Effector CD4-positive, alpha-beta T cell (primary cell): ENCODE measurements around the gene MERTK. TPM values are rescaled to one million over a fixed set of nuclear protein-coding genes. Genes with fewer than 3 reads are reported as not detected.
"Not testable (repeated sequence)": the region's sequence is repeated elsewhere in the genome, so short reads cannot be mapped to it uniquely, and the experiment has no call there.

ENCODE experiments used
- DNase-seq: peaks from one replicate; pipeline ENCODE4 v3.0.0-alpha.2; 2020
- total RNA-seq: gene quantifications from one replicate; lab custom pipeline; 2026; lab: John Stamatoyannopoulos, UW

The MERTK gene
- not detected for total RNA-seq

- peak; percentile 19 for DNase-seq
Observed at GRCh38 chr2:111897924-111898702, at the start of gene MERTK. MERTK (plus strand) TSS chr2:111898607; CDS start chr2:111898736, 129 bp downstream.

GRCh38 chr2:111850646-111851045 lies 47.8 kb upstream of the MERTK start:
- DNase-seq, result peak; percentile 1

DNA sequence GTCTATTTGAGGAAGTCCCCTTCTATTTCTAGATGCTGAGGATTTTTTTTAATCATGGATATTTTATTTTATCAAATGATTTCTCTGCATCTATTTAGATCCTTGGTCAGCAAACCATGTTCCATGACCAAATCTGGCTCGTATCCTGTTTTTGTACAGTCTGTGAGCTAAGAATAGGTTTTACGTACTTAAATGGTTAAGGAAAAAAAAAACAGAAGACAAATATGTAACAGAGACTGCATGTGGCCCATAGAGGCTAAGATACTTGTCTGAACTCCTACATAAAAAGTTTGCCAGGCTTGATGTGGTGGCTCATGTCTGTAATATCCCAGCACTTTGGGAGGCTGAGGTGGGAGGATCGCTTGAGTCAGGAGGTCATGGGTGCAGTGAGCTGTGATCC lies 45.9 kb upstream of the MERTK start:
- not testable (repeated sequence) for DNase-seq

- not testable (repeated sequence) for DNase-seq
Observed at GRCh38 chr2:111860005-111860404, 38.4 kb upstream of the MERTK start.

DNA sequence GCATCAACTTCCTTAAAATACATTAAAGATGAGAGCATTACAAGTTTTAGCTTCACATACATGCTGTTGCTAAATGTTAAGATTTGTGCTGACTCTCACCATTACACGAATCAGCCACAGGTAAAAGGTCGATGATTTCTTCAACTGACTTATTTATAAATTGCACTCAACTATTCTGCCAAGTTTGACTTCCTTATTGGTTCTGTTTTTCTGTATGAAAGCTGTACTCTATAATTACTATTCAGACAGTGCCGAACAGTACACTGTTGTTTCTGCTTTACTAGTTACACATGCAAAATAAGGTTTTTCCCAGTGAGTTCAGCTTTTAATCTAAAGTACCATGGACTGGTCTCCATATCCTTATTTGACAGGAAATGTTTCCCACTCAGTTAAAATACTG lies 33.3 kb upstream of the MERTK start:
- not testable (repeated sequence) for DNase-seq

DNA sequence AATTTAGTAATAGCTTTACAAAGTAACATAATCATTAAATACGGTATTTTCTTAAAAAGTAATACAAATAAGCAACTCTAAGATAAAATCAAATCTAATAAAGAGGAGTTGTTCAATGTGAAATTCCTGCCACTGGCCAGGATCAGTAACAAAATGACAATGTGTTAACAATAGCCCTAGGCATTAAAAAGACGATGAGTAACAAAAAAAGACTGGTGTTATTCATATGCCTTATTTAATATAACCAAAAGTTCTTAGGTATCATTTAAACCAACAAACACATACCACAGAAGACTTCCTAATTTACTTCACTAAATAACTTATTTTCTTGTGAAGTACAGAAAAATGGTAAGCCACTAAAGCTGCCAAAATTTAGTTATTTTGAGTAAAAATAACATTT lies 25.6 kb upstream of the MERTK start:
- DNase-seq, result not testable (repeated sequence)

GRCh38 chr2:111883661-111884591 lies 14.5 kb upstream of the MERTK start, which contains the start of gene ANAPC1:
ANAPC1 (minus strand) TSS chr2:111884193; CDS start chr2:111880825, 3,368 bp downstream.
- peak; percentile 81 for DNase-seq

DNA sequence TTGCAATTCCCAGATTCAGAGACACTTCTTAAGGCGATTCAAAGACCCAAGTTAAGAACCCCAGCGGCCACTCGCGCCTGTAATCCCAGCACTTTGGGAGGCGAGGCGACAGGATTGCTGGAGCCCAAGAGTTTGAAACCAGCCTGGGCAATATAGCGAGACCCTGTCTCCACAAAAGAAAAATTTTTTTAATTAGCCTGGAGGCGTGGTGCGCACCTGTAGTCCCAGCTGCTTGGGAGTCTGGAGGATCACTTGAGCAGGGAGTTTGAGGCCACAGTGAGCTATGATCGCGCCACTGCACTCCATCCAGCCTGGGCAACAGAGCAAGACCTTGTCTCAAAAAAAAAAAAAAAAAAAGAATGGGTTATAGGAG lies 13.8 kb upstream of the MERTK start:
- DNase-seq, result no peak

DNA sequence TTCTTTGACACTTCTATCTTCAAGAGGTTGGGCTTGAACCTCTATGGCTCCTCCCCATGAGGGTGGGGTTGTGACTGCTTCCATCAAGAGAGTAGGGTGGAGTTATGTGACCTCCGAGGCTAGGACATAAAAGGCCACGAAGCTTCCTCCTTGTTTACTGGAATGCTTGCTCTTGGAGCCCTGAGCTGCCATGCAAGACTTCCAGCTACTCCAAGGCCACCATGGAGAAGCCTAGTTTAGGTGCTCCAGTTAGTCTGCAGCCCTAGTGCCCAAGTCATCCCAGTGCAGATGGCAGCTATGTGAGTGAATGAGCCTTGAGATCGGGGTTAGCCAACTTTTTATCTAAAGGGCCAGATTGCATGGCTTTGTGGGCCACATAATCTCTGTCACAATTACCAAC lies 2.4 kb upstream of the MERTK start:
- no peak for DNase-seq

- no peak for DNase-seq
Observed at GRCh38 chr2:111896576-111896975, 1.8 kb upstream of the MERTK start.

- DNase-seq, result no peak
Observed at GRCh38 chr2:111897630-111897923, 830 bp upstream of the MERTK start.

GRCh38 chr2:111898703-111899514 lies 502 bp downstream of the MERTK start:
- no peak for DNase-seq

DNA sequence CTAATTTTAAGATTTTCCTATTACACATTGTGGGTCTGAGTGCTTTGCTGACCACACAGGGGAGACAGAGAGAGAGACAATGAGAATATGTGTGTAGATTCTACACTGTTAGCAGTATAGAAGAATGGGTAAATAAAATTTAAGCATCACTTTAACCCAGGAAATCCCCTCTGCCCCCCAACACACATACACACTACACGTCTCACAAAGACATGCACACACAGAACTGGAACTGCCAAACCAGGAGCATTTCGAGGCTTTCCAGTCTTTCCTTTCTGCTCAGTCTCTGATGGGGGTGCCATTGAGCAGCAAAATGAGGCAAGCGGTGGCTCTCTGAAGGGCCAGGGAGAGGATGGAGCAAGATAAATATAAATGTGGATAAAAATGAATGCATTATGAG lies 2.5 kb downstream of the MERTK start:
- DNase-seq, result no peak

DNA sequence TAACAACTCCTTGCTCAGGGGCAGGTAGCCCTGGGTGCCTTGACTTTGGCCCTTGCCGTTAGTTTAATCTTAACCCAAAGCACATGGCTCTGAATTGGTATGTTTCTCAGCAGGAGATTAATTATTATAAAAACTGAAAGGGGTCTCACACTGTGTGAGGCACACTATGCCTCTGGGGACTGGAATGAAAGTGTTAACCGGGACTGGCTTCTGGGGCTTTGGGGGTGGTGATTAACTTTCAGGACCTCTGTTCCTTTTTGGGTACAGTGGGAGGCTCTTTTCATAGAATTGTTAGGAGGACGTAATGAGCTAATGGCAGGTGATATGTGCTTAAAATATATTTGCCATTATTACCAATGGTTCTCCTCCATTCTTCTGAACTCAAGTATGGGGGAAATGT lies 5.1 kb downstream of the MERTK start:
- DNase-seq, result no peak

- no peak for DNase-seq
Observed at GRCh38 chr2:111903930-111904439, 5.6 kb downstream of the MERTK start.

DNA sequence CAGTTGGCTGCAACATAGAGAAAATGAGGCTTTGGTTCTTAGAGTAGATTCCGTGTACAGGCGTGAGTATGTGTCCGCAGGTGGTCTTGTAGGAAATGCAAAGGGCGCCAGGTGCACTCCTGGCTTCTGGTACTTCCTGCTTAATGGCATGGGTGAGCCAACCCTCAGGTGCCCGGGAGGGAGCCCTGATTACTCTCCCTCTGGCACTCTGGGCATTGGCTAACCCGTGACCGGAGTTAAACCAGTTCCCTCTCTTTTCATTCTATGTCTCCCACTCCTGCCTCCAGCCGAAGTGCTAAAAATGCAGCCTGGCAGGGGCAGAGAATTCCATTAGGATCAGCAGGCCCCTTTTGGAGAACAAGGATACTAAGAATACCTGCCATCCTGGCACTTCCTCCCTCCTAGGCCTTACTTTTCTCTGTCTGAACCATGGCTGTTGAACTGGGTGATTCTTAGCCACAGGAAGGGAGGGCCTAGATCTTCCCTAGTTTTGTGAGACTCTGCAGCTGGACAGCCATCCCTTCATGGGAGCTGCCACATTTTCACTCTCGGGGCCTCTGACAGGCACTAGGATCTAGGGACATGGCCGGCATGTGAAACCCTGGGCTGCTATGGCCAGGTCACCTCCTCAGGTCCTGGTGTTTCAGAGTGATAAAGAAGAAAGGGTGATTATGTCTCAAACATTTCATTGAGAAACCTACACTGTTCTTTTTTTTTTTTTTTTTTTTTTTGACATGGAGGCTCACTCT lies 6.5 kb downstream of the MERTK start:
- DNase-seq, result no peak

DNA sequence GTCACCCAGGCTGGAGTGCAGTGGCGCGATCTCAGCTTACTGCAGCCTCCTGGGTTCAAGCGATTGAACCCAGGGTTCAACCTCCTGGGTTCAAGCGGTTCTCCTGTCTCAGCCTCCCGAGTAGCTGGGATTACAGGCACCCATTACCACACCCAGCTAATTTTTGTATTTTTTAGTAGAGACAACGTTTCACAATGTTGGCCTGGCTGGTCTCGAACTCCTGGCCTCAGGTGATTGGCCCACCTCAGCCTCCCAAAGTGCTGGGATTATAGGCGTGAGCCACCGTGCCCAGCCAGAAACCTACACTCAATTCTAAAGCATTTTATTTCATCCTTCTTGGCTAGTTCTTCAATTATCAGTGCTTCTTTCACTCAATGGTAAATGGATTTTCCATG lies 7.1 kb downstream of the MERTK start:
- not testable (repeated sequence) for DNase-seq

GRCh38 chr2:111905990-111906735 lies 7.8 kb downstream of the MERTK start:
- DNase-seq, result no peak

- DNase-seq, result no peak
Observed at GRCh38 chr2:111908578-111908977, 10.2 kb downstream of the MERTK start.

DNA sequence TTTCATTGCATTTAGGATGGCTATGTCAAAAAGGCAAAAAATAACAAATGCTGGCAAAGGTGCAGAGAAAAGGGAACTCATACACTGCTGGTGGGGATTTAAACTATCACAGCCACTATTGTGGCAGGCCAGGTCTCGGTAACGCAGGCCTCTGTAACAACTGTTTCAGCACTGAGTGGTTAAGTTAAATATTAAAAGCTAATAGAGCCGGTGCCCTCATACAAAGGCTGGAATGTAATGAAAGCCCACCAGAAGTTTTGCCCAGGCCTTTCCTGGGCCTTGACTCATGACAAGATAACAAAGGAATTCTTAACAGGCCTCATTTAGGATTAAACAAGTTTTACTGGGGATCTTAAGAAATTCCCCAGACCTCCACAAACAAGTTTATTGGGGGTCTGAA lies 10.7 kb downstream of the MERTK start:
- DNase-seq, result no peak

DNA sequence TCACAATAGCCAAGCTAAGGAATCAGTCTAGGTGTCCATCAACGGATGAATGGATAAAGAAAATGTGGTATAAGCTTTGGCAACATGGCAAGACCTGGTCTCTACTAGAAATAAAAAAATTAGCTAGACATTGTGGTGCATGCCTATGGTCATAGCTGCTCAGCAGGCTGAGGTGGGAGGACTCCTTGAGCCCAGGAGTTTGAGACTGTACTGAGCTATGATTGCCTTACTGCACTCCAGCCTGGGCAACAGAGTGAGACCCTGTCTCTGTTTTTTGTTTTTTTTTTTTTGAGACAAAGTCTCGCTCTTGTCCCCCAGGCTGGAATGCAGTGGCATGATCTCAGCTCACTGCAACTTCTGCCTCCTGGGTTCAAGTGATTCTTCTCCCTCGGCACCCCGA lies 11.6 kb downstream of the MERTK start:
- DNase-seq, result not testable (repeated sequence)
